DOHH2 (cell line): ENCODE data around the gene SCTR.

ENCODE experiments used
- H3F3A ChIP-seq: fragments of 200-600 bp; sonication (generic), shearing (Covaris generic); 2 replicates; pipeline ENCODE4 v1.6.0; 2016; ENCODE audit warnings: antibody characterized with exemption, mild to moderate bottlenecking; ENCODE audit not compliant: control insufficient read depth, insufficient read depth
- H3K27ac ChIP-seq: fragments of 200-600 bp; sonication (generic); 2 replicates; pipeline ENCODE4 v1.5.1; 2014; ENCODE audit warnings: low read depth, mild to moderate bottlenecking, low read length, moderate library complexity
- H3K27me3 ChIP-seq: fragments of 200-600 bp; sonication (generic); 2 replicates; pipeline ENCODE4 v1.6.1; 2014; ENCODE audit warnings: mild to moderate bottlenecking, low read length, mixed read lengths; ENCODE audit not compliant: control insufficient read depth
- H3K36me3 ChIP-seq: fragments of 200-600 bp; sonication (generic); 2 replicates; pipeline ENCODE4 v1.6.1; 2014; ENCODE audit warnings: mild to moderate bottlenecking, low read length, moderate library complexity, mixed read lengths; ENCODE audit not compliant: control insufficient read depth
- H3K4me1 ChIP-seq: fragments of 200-600 bp; sonication (generic); 2 replicates; pipeline ENCODE4 v1.6.1; 2014; ENCODE audit warnings: mild to moderate bottlenecking, low read length, mixed read lengths; ENCODE audit not compliant: control insufficient read depth
- H3K4me2 ChIP-seq: fragments of 200-600 bp; sonication (generic); 2 replicates; pipeline ENCODE4 v1.6.0; 2014; ENCODE audit warnings: mild to moderate bottlenecking, low read length, moderate library complexity
- H3K4me3 ChIP-seq: fragments of 200-600 bp; sonication (generic); 2 replicates; pipeline ENCODE4 v1.5.1; 2014; ENCODE audit warnings: mild to moderate bottlenecking, low read length, mixed read lengths
- H3K79me2 ChIP-seq: fragments of 200-600 bp; sonication (generic); 2 replicates; pipeline ENCODE4 v1.6.1; 2014; ENCODE audit warnings: mild to moderate bottlenecking, low read length, mixed read lengths; ENCODE audit not compliant: control insufficient read depth
- H3K9me2 ChIP-seq: fragments of 200-600 bp; sonication (generic); replicated peaks from 2 replicates; pipeline ENCODE4 v1.6.1; 2014; ENCODE audit warnings: mild to moderate bottlenecking, low read length, mixed read lengths; ENCODE audit not compliant: control insufficient read depth
- H3K9me3 ChIP-seq: fragments of 200-600 bp; sonication (generic); 2 replicates; pipeline ENCODE4 v1.6.1; 2014; ENCODE audit warnings: antibody characterized with exemption, low read length, mixed read lengths; ENCODE audit not compliant: control insufficient read depth, insufficient read depth
- H4K20me1 ChIP-seq: fragments of 200-600 bp; sonication (generic); 2 replicates; pipeline ENCODE4 v1.6.0; 2014; ENCODE audit warnings: low read depth, mild to moderate bottlenecking, antibody characterized with exemption, low read length, moderate library complexity; ENCODE audit not compliant: control insufficient read depth, insufficient read depth
- CTCF ChIP-seq: fragments of 200-600 bp; sonication (generic); IDR thresholded peaks from one replicate; pipeline ENCODE4 v1.5.1; 2014; ENCODE audit warnings: antibody characterized with exemption, mild to moderate bottlenecking, low read depth, low read length; ENCODE audit not compliant: poor library complexity, severe bottlenecking
- EZH2phosphoT487 ChIP-seq: fragments of 200-600 bp; sonication (generic); IDR thresholded peaks from 2 replicates; pipeline ENCODE4 v1.6.1; 2017; ENCODE audit warnings: borderline replicate concordance, mild to moderate bottlenecking, antibody characterized with exemption, low read length, moderate library complexity, mixed read lengths

SCTR gene

GRCh38 chr2:119477113-119477505, 47.2 kb downstream of the SCTR start:
- H3K27ac ChIP-seq, result no peak overlapping the region
- H3K79me2 ChIP-seq, result no peaks in the 10 kb centered on the region
- no peak overlapping the region for H3K4me3 ChIP-seq

GRCh38 chr2:119476301-119477112, 47.8 kb downstream of the SCTR start:
- Histone ChIP-seq H3K4me1 (no peaks in the 10 kb centered on the region), H3K27ac (no peak overlapping the region), H3F3A (no peaks in the 10 kb centered on the region), H4K20me1 (0 out of 2 replicates have a peak, but pooled peaks cover 1% of the 10 kb centered on the region), H3K4me3 (no peak overlapping the region), H3K27me3 (no peaks in the 10 kb centered on the region), H3K9me3 (no peaks in the 10 kb centered on the region), H3K9me2 (no peaks in the 10 kb centered on the region), H3K4me2 (no peak overlapping the region), H3K79me2 (no peaks in the 10 kb centered on the region), H3K36me3 (no peaks in the 10 kb centered on the region)
- TF ChIP-seq EZH2phosphoT487, result no peak
- peak; percentile 99 for TF ChIP-seq CTCF

More at GRCh38 chr2:119477113-119477505, 47.2 kb downstream of the SCTR start:
- H3K9me2 ChIP-seq, result no peaks in the 10 kb centered on the region
- H3K4me2 ChIP-seq, result no peak overlapping the region
- TF ChIP-seq CTCF, result no peak
- no peak for TF ChIP-seq EZH2phosphoT487
- no peaks in the 10 kb centered on the region for H3K4me1 ChIP-seq
- 0 out of 2 replicates have a peak, but pooled peaks cover 2% of the 10 kb centered on the region for H4K20me1 ChIP-seq
- no peaks in the 10 kb centered on the region for H3K36me3 ChIP-seq
- no peaks in the 10 kb centered on the region for H3K27me3 ChIP-seq
- no peaks in the 10 kb centered on the region for H3K9me3 ChIP-seq
- no peaks in the 10 kb centered on the region for H3F3A ChIP-seq

- no peaks in the 10 kb centered on the region for H3K79me2 ChIP-seq
- TF ChIP-seq EZH2phosphoT487, result no peak
- no peak for TF ChIP-seq CTCF
- H4K20me1 ChIP-seq, result no peaks in the 10 kb centered on the region
- H3K27ac ChIP-seq, result no peak overlapping the region
- H3K27me3 ChIP-seq, result no peaks in the 10 kb centered on the region
- H3K9me2 ChIP-seq, result no peaks in the 10 kb centered on the region
- H3F3A ChIP-seq, result no peaks in the 10 kb centered on the region
- H3K4me1 ChIP-seq, result no peaks in the 10 kb centered on the region
- H3K36me3 ChIP-seq, result no peaks in the 10 kb centered on the region
- no peak overlapping the region for H3K4me3 ChIP-seq
- no peaks in the 10 kb centered on the region for H3K9me3 ChIP-seq
- no peak overlapping the region for H3K4me2 ChIP-seq
These were observed 48.4 kb downstream of the SCTR start for GRCh38 chr2:119475857-119476244.
